KOPT-K1 (cell line): Measurements from ENCODE around the gene ZNF718.
A peak's percentile ranks its signal among the peaks of the same experiment; 100 is the strongest.
"Not testable (repeated sequence)": the region's sequence is repeated elsewhere in the genome, so short reads cannot be mapped to it uniquely, and the experiment has no call there.

Experiments
- H3K27ac ChIP-seq: fragments of 200-600 bp; sonication (generic); 2 replicates; pipeline ENCODE4 v1.5.1; 2016; ENCODE audit warnings: antibody characterized with exemption, mild to moderate bottlenecking, low read depth, low read length; ENCODE audit not compliant: poor library complexity, severe bottlenecking
- H3K36me3 ChIP-seq: fragments of 200-600 bp; sonication (generic); 2 replicates; pipeline ENCODE4 v1.5.1; 2017; ENCODE audit warnings: antibody characterized with exemption, mild to moderate bottlenecking, low read length, moderate library complexity; ENCODE audit not compliant: insufficient read depth
- H3K9me3 ChIP-seq: fragments of 200-600 bp; sonication (generic); 2 replicates; pipeline ENCODE4 v1.5.1; 2017; ENCODE audit warnings: antibody characterized with exemption, low read length, mild to moderate bottlenecking; ENCODE audit not compliant: insufficient read depth, poor library complexity, severe bottlenecking

Gene ZNF718

DNA sequence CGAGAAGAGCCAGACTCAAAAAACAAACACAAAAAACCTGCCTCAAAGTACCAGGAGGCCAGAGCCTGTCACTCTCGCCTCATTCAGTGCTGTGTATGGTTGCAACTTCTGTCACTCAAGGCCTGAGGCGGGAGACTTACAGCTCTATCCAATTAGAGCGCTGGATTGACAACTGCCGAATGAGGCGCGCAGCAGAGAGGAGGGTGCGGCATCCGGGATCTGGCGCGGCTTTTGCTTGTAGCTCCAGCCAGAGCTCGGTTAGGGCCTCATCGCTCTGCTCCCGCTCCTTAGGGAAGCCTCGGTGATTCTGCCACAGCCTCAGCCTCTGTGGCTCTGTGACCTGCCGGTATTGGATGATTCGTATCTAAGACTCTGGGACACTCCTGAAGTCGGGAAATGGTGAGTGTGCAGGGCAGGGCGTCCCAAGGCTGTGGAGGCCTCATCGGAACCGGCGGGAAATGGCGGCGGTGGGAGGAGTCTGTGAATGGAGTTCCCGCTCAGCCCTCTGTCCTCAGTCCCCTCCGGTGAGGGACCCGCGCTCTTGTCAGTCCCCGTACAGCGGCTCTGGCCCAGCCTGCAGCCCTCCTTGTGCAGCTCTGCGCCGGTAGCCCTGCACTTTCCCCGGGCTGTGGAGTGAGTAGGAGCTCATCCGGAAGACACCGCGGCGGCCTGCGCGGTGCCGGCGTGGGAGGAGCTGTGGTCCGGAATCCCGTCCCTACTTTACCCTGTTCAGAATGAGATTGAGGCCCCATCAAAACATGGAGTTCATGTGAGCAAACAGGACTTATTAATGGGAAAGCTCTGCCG lies at the start of gene ZNF718:
Gene ZNF718, plus strand, starts transcription at position 227 of the 807 bp plus-strand sequence. Its CDS starts 170 bp downstream, at position 397.
- H3K36me3 ChIP-seq: peaks cover 17% of the 10 kb centered on the region
- H3K27ac ChIP-seq: peak within 1 kb of the TSS; percentile 94
- peaks cover 61% of the 10 kb centered on the region for H3K9me3 ChIP-seq

DNA sequence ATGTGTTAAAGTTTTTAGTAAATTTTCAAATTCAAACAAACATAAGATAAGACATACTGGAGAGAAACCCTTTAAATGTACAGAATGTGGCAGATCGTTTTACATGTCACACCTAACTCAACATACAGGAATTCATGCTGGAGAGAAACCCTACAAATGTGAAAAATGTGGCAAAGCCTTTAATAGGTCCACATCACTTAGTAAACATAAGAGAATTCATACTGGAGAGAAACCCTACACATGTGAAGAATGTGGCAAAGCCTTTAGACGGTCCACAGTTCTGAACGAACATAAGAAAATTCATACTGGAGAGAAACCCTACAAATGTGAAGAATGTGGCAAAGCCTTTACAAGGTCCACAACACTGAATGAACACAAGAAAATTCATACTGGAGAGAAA lies 38.4 kb upstream of the ZNF718 start:
- peaks cover 99% of the 10 kb centered on the region for H3K9me3 ChIP-seq
- no peak overlapping the region for H3K27ac ChIP-seq
- H3K36me3 ChIP-seq: peaks cover 4% of the 10 kb centered on the region

DNA sequence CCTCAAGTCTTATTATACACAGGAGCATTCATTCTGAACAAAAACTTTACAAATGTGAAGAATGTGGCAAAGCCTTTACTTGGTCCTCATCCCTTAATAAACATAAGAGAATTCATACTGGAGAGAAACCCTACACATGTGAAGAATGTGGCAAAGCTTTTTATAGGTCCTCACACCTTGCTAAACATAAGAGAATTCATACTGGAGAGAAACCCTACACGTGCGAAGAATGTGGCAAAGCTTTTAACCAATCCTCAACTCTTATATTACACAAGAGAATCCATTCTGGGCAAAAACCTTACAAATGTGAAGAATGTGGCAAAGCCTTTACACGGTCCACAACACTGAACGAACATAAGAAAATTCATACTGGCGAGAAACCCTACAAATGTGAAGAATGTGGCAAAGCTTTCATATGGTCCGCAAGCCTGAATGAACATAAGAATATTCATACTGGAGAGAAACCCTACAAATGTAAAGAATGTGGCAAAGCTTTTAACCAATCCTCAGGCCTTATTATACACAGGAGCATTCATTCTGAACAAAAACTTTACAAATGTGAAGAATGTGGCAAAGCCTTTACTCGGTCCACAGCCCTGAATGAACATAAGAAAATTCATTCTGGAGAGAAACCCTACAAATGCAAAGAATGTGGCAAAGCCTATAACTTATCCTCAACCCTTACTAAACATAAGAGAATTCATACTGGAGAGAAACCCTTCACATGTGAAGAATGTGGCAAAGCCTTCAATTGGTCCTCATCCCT lies 37.6 kb upstream of the ZNF718 start:
- not testable (repeated sequence) for H3K27ac ChIP-seq, H3K36me3 ChIP-seq
- H3K9me3 ChIP-seq: peaks cover 99% of the 10 kb centered on the region

DNA sequence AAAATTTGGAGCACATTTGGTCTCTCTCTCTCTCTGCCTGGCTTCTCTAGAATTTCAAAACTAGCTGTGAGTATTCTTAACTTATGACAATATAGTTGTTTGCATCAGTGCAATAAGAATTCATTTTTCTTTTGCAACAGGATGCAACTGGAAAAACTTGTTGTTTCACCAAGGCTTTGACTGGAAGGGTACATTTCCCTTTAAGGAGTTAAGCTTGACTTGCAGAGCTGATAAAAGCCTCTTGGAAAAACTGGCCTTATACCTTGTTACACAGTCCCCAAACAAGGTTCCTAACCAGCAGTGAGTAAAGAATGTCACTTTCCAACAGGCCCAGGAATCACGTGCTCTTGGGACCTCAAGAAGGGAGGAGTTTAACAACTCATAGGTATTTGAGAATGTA lies 25.9 kb upstream of the ZNF718 start:
- H3K27ac ChIP-seq: no peak overlapping the region
- H3K36me3 ChIP-seq: no peaks in the 10 kb centered on the region
- H3K9me3 ChIP-seq: peaks cover 93% of the 10 kb centered on the region

DNA sequence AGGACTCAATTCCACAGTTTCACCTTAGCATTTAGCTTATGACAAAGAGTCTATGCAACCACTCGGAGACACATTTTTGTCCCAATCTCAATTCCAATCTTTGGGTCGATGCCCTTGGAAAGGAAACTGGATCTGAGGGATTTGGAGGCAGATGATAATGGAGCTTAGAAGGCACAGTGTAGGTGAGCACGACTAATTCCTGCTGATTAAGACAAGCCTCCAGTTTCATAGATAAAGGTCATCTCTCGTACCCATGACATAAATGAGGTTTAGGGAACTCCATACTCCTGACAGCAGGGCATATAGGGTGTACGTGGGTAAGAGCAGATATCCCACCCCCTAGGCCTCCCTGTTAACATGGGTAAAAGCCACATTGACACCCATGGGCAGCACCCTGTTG lies 24.4 kb upstream of the ZNF718 start:
- Histone ChIP-seq H3K9me3 (peaks cover 81% of the 10 kb centered on the region), H3K27ac (no peak overlapping the region), H3K36me3 (no peaks in the 10 kb centered on the region)

DNA sequence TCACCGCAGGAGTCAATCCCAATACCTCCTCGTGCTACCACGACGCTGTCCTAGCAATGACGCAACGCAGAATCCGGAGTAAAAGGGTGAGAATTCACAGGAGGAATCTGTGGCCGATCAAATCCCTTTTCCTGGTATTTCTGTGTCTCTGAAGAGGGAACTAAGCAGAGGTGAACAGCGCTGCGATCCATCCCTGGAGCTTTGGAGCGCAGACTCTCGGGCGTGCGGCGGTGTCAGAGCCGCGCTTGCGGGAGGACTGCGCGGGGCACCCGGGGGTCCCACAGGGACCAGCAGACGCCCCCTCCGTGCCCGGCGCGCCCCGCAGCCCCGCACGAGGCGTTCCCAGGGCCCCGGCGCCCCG lies 17.2 kb upstream of the ZNF718 start:
- no peak overlapping the region for H3K27ac ChIP-seq
- H3K36me3 ChIP-seq: no peaks in the 10 kb centered on the region
- peaks cover 84% of the 10 kb centered on the region for H3K9me3 ChIP-seq

DNA sequence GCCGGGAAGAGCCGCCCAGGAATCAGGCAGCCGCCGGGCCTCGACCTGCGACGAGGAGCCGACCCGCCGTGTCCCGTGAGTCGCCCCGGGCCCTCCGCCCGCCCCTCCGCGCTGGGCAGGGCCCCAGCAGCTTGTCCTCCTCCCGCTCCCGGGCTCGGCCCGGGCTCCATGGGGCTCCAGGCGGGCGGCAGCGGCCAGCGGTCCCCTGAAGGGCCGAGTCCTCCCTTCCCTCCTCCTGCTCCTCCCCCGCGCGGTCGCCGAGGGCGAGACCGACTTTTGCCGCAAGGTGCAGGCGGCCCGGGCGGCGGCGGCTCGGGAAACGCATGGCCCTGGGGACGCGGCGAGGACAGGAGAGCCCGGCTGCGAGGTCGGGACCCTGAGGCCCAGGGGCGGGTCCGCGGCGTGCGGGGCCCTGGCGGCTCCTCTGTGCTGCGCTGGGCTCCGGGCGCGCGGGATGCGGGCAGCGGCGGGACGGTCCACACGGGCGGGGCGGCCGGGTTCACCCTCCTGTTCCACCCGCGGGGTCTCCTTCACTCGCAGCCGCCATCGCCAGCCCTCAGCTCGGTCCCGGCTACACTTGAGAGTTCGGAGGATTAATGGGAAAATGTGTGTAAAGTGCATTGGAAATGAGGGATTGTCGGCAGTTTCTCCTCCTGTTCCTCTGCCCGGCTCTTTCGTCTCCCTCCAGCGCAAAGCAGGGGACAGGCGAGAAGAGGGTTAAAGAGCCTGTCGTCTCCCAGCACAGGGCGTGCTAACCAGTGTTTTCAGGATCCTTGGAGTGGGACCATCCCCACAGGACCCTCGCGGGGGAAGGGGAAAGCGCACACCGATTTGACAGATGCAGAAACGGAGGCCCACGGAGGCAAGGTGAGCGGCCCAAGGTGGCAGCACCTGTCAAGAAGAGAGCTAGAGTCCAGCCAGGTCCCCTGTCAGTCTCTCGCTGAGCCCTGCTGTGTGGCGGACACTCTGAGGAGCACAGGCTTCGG lies 16.6 kb upstream of the ZNF718 start:
- no peaks in the 10 kb centered on the region for H3K36me3 ChIP-seq
- H3K9me3 ChIP-seq: peaks cover 84% of the 10 kb centered on the region
- no peak overlapping the region for H3K27ac ChIP-seq

DNA sequence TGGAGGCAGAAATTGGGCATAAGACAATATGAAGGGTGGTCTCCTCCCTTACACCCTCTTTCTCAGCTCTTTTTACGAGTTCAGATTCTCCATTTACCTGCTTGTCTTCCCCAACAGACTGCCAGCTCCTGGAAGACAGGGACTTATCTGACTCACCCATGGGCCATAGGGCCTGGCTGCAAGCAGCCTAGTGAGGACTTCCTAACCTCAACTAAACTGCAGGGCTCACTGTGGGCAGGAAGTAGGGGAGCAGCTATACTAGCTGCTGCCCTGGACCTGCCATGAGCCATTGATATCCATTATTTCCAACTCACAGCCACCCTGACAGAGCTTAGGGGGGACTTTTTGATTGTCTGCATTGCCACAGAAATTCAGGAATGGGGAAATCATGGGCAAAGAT lies 11.5 kb upstream of the ZNF718 start:
- Histone ChIP-seq H3K36me3 (no peaks in the 10 kb centered on the region), H3K9me3 (peaks cover 75% of the 10 kb centered on the region), H3K27ac (no peak overlapping the region)

DNA sequence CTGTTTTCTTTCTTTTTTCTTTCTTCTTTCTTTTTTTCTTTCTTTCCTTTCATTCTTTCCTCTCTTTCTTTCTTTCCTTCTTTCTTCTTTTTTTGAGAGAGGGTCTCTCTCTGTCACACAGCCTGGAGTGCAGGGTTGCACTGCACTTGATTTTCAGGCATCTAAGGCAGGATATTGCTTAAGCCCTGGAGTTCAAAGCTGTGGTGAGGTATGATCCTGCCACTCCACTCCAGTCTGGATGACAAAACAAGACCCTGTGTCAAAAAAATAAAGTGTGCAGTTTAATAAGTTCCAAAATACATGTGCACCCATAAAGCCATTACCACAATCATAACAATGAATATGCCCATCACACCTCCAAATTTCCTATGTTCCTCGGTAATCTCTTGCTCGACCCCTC lies 10.6 kb upstream of the ZNF718 start:
- H3K9me3 ChIP-seq: peaks cover 72% of the 10 kb centered on the region
- H3K27ac ChIP-seq: no peak overlapping the region
- H3K36me3 ChIP-seq: no peaks in the 10 kb centered on the region

DNA sequence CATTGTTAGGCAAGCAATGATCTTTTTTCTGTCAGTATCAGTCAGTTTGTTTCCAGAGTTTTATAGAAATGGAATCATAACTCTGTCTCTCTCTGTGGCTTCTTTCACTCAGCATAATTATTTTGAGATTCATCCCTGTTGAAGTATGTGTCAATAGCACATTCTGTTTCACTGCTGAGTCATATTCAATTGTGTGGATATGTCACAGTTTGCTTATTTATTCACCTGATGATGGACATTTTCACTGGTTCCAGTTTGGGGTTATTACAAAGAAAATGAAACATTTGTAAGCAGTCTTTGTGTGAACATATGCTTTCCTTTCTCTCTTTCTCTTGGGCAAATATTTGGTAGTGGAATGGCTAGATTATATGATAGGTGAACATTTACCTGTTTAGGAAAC lies 10.2 kb upstream of the ZNF718 start:
- no peaks in the 10 kb centered on the region for H3K36me3 ChIP-seq
- peaks cover 70% of the 10 kb centered on the region for H3K9me3 ChIP-seq
- no peak overlapping the region for H3K27ac ChIP-seq

DNA sequence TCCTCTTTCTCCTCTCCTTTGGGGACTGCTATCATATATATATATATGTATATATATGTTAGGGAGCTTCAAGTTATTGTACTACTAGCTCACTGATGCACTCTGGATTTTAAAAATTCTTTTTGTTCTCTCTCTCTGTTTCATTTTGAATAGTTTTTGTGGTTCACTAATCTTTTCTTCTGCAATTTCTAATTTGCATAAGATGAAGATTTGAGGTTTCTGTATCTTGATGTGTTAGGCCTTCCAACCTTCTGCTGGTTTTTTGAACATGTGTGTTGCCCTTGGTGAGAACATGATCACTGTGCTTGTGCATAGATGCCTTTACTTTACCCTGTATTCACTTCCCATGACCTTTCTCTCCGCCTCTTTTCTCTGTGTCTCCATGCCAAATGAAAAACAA lies 7.8 kb upstream of the ZNF718 start:
- Histone ChIP-seq H3K36me3 (no peaks in the 10 kb centered on the region), H3K9me3 (peaks cover 68% of the 10 kb centered on the region), H3K27ac (no peak overlapping the region)

DNA sequence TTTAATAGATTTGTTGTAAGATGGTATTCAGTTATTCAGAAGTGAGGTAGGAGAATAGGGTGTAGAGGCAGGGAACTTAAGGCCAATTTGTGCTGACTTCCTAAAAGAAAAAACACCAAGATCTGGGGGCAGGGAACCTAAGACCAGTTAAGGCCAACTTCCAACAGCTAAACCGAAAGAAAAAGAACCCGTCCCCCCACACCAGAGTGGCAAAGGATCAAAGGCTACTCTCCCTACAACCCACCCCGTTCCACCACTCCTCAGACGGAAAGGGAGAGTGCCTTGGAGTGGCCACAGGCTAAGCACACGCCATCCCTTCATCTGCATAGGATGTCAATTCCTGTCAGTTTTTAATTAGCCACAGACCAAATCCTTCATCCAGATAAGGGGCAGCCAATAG lies 3.7 kb upstream of the ZNF718 start:
- peaks cover 3% of the 10 kb centered on the region for H3K36me3 ChIP-seq
- peak overlapping the region; percentile 26 for H3K27ac ChIP-seq
- peaks cover 72% of the 10 kb centered on the region for H3K9me3 ChIP-seq

DNA sequence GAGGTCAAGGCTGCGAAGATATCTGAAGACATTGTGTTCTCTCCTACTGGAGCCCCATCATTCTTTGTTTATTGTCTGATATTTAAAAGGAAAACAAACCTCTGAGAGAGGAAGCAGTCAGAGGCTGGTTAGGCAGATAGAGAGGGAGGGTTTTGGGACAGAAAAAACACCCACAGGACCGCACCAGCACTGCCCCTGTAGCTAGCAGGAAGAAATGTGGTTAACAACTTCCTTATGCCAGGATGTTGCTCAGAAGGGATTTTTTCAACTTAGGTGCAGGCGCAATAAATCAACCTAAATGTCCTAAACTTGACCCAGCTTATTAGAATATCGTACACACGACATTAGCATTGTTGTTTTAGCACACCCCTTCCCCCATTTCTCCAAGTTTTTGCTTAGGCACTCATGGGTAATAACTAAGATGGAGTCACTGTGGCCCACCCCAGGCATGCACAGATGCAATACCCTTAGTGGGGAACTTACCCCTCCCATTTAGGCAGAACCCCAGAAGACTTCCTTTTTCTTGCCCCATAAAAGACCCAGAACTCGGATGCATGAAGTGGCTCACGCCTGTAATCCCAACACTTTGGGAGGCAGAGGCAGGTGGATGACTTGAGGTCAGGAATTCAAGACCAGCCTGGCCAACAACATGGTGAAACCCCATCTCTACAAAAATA lies 2.8 kb upstream of the ZNF718 start:
- H3K27ac ChIP-seq: peak overlapping the region; percentile 26
- H3K36me3 ChIP-seq: peaks cover 12% of the 10 kb centered on the region
- H3K9me3 ChIP-seq: peaks cover 81% of the 10 kb centered on the region

DNA sequence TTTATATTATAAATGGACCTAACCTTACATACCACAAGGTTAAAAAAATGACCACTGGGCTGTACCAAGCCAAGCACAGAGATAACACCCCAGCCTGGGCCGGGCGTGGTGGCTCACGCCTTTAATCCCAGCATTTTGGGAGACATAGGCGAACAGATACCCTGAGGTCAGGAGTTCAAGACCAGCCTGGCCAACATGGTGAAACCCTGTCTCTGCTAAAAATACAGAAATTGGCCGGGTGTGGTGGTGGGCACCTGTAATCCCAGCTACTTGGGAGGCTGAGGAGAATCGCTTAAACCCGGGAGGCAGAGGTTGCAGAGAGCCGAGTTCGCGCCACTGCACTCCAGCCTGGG lies 403 bp upstream of the ZNF718 start:
- H3K36me3 ChIP-seq: peaks cover 17% of the 10 kb centered on the region
- H3K9me3 ChIP-seq: peaks cover 66% of the 10 kb centered on the region
- H3K27ac ChIP-seq: peak overlapping the region; percentile 94
